Immature natural killer cell (primary cell): Measurements from ENCODE around the gene SMIM20. TPM values are rescaled to one million over a fixed set of nuclear protein-coding genes. Genes with fewer than 3 reads are reported as not detected.

Source experiments
- DNase-seq, 3 donors: peaks; one replicate each; pipeline ENCODE4 v3.0.0; 2022; ENCODE audit warnings: mixed read lengths in 1 of 3
- H3K27ac Mint-ChIP-seq, 6 donors: one replicate each; pipeline ENCODE4 v1.8.0; 2020; ENCODE audit warnings: mixed read lengths in 6 of 6, mild to moderate bottlenecking in 5 of 6, inconsistent platforms in 4 of 6, moderate library complexity in 3 of 6
- H3K27me3 Mint-ChIP-seq, 3 donors: one replicate each; pipeline ENCODE4 v1.8.0; 2020 to 2021; ENCODE audit warnings: low read depth in 3 of 3, mild to moderate bottlenecking in 3 of 3, mixed read lengths in 3 of 3, moderate library complexity in 3 of 3, inconsistent platforms in 1 of 3
- H3K36me3 Mint-ChIP-seq, 3 donors: one replicate each; pipeline ENCODE4 v1.8.0; 2020; ENCODE audit warnings: mixed read lengths in 3 of 3, inconsistent platforms in 2 of 3, mild to moderate bottlenecking in 2 of 3
- H3K4me1 Mint-ChIP-seq, 2 donors: one replicate each; pipeline ENCODE4 v1.8.0; 2020; ENCODE audit warnings: inconsistent platforms in 2 of 2, mild to moderate bottlenecking in 2 of 2, mixed read lengths in 2 of 2, moderate library complexity in 1 of 2
- H3K4me3 Mint-ChIP-seq, 5 donors: one replicate each; pipeline ENCODE4 v1.8.0; 2020; ENCODE audit warnings: mild to moderate bottlenecking in 5 of 5, mixed read lengths in 5 of 5, inconsistent platforms in 3 of 5, moderate library complexity in 3 of 5
- H3K9me3 Mint-ChIP-seq, 6 donors: one replicate each; pipeline ENCODE4 v1.8.0; 2020; ENCODE audit warnings: mild to moderate bottlenecking in 6 of 6, mixed read lengths in 6 of 6, inconsistent platforms in 4 of 6, moderate library complexity in 3 of 6
- polyA plus RNA-seq, 3 donors: library from polyadenylated mRNA; unstranded; fragments of 300-500 nt; fragmentation: Illumina TruSeq; gene quantifications; one replicate each; pipeline ENCODE4 v1.2.3, GENCODE V29; 2021

The SMIM20 gene
- polyA plus RNA-seq, 3 donors from 2014 or later, result 34.8 to 51.6 (median 36.9) TPM

DNA sequence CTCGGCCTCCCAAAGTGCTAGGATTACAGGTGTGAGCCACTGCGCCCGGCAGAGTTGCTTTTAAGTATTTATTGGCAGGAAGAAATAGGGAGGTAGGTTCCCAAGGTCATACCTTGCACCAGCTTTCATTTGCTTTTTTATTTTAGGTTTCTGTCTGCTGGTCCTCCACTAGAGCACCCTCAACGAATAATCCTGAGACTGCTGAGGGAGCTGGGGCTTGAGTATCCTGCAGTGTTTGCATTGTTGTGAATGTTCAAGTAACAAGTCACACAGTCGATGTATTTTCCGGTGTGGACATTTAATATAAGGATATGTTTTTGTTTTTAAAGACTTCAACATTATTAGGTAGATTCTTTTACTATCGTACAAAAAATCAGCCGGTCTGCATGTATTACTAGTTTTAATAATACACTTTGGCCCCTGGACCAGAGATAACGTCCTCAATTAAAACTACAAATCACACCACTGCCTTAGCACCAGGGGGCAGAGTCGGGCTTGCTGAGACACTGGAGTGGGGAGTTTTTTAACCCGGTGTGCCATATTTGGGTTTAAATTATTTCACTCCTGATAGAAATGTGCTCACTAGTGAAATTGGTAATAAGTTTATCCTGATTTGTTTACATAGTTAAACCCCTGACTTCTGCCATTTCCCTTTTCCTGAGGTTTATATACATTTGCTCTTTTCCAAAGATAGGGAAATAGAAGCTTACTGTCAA is 11.6 kb downstream of the SMIM20 start:
- Mint-ChIP-seq H3K36me3 (peaks cover 5 to 17% (median 11%) of the 10 kb centered on the region in 3 donors), H3K27ac (no peak overlapping the region), H3K4me3 (no peak overlapping the region), H3K4me1 (no peaks in the 10 kb centered on the region), H3K9me3 (no peaks in the 10 kb centered on the region), H3K27me3 (peaks cover 0 to 2% (median 0%) of the 10 kb centered on the region in 3 donors)
- peak in 1 of 3 donors; percentile 6 for DNase-seq

DNA sequence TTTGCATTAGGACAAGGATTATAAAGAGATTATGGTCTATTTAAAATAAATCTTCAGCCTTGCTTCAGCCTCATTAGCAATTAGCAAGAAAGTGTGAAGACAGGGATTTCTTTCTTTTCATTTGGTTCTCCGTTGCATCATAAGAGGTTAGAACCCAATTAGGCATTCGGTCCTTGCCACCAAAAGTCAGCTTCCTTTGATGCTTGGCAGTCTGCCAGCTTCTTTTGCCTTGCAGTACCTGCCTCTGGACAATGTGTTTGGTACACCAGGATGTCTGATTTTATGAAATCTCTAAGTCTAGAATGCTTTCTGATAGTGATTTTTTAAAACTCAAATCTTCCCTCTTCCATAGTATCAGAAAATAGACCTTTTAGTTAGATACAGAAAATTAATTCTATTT is 12.4 kb downstream of the SMIM20 start:
- no peak for DNase-seq
- Mint-ChIP-seq H3K36me3 (peaks cover 5 to 13% (median 7%) of the 10 kb centered on the region in 3 donors), H3K27me3 (peaks cover 0 to 2% (median 0%) of the 10 kb centered on the region in 3 donors), H3K4me3 (no peak overlapping the region), H3K27ac (no peak overlapping the region), H3K9me3 (no peaks in the 10 kb centered on the region), H3K4me1 (no peaks in the 10 kb centered on the region)

DNA sequence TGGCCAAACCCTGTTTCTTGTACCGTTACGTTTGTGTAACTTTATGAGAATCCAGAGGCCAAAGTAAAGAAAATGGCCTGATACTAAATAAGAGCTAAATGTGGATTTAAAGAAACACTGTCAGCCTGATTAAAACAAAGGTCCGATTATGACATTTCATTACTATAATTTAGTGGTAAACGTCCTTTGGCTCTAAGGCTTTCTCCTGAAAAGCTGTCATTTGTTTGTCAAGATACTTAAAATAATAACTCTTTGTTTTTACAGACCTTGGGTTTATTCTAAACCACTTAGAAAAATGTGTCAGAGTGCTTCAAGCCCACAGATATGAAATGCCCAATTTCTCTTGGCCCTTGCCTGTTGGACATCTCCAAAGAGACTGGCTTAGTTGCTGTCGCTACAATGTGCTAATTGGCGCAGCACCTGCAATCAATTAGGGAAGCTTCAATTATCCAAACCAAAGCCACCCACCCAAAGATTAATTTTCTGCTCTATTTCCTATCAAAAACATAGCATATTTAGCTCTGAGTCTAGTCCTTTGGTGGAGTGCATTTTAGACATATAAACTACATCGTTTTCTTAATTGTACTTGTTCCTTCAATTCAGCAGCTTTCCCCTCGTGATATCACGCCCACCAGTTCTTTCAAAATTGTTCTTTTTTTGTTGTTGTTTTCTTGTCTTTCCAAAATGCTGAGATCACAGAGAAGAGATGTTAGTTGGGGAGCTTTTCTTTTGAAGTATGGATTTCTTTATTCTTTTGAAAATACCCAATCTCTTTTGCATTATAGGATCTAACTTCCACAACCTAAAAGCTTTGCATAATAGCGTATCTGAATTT is 13.6 kb downstream of the SMIM20 start:
- Mint-ChIP-seq H3K36me3 (peaks cover 0 to 6% (median 3%) of the 10 kb centered on the region in 3 donors), H3K4me1 (no peaks in the 10 kb centered on the region), H3K27ac (no peak overlapping the region), H3K27me3 (peaks cover 0 to 2% (median 0%) of the 10 kb centered on the region in 3 donors), H3K4me3 (no peak overlapping the region), H3K9me3 (no peaks in the 10 kb centered on the region)
- no peak for DNase-seq

DNA sequence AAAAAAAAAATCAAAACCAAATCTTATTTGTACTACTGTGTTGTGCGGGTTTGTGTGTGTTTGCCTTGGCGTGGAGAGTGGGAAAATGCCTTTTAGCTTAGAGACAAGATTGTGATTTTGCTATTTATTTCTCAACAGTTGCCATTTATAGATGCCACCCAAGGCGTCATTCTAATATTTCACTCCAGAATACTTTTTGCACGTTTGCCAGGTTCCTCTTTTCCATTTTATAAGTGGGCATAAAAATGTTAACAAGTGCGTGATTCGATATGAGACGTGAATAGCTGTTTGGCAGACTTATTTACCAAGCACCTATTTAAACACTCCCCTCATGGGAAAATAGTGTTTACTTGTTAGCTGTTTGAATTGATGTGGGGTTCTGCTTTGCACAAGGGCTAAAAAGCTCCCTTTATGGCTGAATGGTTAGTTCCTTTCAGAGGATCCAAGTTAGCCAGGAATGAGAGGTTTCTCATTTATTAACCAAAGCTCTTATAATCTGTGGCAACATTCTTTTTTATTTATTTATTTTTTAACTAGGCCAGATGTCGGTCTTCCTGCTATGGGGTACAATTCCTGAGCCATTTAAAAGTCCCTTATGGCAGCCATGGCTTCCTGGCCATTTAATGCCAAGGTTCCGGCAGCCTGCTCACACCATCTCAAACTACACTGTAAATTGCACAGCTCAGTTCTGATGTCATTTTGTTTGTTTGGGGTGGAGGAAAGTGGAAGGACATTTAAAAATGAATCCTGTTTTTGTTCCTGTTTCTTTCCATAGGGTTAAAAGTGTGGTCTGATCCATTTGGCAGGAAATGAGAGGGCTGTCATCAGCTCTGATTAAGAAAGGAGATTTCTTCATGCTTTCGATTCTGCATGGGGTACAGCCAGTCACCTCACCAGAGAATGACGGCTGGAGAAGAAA is 14.6 kb downstream of the SMIM20 start:
- H3K9me3 Mint-ChIP-seq, result no peaks in the 10 kb centered on the region
- no peaks in the 10 kb centered on the region for H3K27me3 Mint-ChIP-seq
- no peak overlapping the region for H3K27ac Mint-ChIP-seq
- no peak overlapping the region for H3K4me3 Mint-ChIP-seq
- H3K36me3 Mint-ChIP-seq, result peaks cover 0 to 6% (median 0%) of the 10 kb centered on the region in 3 donors
- DNase-seq, result no peak
- no peaks in the 10 kb centered on the region for H3K4me1 Mint-ChIP-seq

DNA sequence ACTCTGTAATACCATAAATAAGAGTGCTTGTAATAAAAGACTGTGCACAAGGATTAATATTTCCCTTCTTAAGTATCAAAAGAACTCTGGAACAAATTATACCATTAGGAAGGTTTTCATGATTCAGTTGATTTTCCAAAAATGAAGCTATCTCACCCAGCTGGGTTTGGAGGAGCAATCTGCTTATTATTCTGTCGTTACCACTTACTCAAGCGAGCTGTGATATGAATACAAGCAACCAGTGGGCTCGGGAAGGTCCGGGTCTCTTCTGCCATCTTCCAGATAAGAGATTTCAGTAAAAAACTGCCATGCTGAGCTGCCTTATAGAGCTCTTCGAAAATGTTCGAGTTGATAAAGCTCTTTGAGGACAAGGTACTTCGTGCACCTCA is 15.3 kb downstream of the SMIM20 start:
- H3K27ac Mint-ChIP-seq, result no peak overlapping the region
- no peak overlapping the region for H3K4me3 Mint-ChIP-seq
- H3K27me3 Mint-ChIP-seq, result no peaks in the 10 kb centered on the region
- no peaks in the 10 kb centered on the region for H3K9me3 Mint-ChIP-seq
- DNase-seq, result no peak
- no peaks in the 10 kb centered on the region for H3K4me1 Mint-ChIP-seq
- H3K36me3 Mint-ChIP-seq, result peaks cover 0 to 6% (median 4%) of the 10 kb centered on the region in 3 donors

DNA sequence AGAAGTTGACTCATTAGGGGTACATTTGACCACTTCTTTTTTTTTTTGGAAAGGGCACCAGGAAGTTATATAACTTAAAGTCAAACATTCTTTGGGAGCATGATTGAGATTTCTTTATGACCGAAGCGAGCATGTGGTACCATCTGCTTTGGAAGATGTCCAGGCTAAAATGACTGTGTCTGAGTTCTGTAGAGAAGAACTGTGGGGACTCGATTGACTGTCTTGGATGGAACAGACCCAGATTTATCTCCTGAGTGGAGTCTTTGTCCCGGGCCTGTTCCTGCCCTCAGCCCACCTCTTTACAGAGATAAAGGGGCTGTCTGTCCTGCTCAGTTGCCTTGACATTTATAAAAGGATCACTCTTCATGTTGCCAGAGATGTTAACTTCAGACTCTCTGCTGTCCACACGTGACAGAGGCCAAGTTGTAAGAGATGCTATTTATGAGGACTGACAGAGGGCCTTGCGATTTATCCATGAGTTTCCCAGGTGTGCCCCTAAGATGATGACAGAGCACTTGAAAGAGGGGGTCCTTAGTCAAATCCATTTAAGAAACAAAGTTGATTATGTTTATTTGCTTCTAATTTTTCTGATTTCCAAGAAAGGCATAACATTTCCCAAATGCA is 16.8 kb downstream of the SMIM20 start:
- no peaks in the 10 kb centered on the region for H3K27me3 Mint-ChIP-seq
- no peak for DNase-seq
- no peaks in the 10 kb centered on the region for H3K9me3 Mint-ChIP-seq
- H3K4me3 Mint-ChIP-seq, result no peak overlapping the region
- H3K4me1 Mint-ChIP-seq, result no peaks in the 10 kb centered on the region
- H3K36me3 Mint-ChIP-seq, result peaks cover 0 to 6% (median 4%) of the 10 kb centered on the region in 3 donors
- no peak overlapping the region for H3K27ac Mint-ChIP-seq

DNA sequence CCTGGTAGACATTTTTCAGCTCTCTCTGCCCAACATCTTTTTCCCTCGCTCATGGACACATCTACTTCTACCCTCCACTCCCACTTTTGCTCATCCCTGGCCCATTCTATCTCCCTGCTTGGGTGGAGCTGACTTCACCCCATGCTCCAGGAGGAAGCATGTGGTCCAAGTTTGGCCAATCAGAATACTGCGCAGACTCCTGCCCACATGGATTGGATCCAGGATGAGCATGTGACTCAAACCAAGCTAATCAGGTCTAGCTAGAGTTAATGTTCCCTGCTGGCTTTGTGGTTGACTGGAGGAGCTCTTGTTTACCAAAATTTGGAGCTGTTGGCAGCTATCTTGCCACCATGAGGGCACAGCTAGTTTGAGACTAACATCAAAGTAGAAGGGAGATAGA is 22.7 kb downstream of the SMIM20 start:
- H3K27ac Mint-ChIP-seq, result no peak overlapping the region
- peaks cover 0 to under 1% (median 0%) of the 10 kb centered on the region in 6 donors for H3K9me3 Mint-ChIP-seq
- H3K27me3 Mint-ChIP-seq, result peaks cover 4 to 6% (median 6%) of the 10 kb centered on the region in 3 donors
- H3K4me3 Mint-ChIP-seq, result no peak overlapping the region
- H3K4me1 Mint-ChIP-seq, result no peaks in the 10 kb centered on the region
- no peak for DNase-seq
- peaks cover 0 to 4% (median 0%) of the 10 kb centered on the region in 3 donors for H3K36me3 Mint-ChIP-seq

DNA sequence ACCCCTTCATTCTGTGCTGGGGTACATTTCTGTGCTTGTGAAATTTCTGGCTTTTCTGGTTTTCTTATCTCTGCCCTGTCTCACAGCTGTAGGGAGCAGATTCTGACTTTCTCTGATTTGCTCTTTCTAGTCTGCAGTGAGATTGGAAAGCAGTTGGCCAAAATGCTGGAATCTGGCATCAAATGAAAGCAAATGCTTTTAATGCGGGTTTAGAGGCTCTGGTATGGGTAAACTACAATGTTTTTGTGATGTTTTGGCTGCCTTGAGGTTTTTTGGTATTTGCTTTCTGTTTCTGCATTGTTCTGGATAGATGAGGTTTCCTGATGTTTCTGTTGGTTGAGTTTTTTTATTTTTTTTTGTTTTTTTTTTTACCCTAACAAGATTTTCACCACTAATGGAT is 23.8 kb downstream of the SMIM20 start:
- DNase-seq, result no peak
- Mint-ChIP-seq H3K36me3 (peaks cover 0 to 4% (median 0%) of the 10 kb centered on the region in 3 donors), H3K4me1 (no peaks in the 10 kb centered on the region), H3K27me3 (peaks cover 4 to 13% (median 7%) of the 10 kb centered on the region in 3 donors), H3K27ac (no peak overlapping the region), H3K4me3 (no peak overlapping the region), H3K9me3 (peaks cover 0 to 3% (median 0%) of the 10 kb centered on the region in 6 donors)

DNA sequence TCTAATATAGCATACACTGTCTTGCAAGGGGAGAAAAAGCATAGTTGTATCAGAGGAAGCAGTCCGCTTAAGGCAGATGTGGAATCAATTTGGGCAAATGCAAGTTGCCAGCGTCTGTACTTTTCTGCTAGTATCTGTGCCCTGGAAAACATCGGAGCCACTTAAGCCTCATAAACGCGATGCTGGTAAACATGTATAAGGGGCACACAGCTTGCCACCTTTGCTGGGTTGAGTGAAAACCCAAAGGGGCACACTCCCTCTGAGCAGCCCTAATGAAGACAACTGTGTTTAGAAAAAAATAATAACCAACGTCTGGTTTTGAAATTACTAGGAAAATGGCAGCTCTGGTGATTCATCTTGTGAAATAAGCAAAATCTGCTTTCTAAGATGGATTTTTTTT is 24.3 kb downstream of the SMIM20 start:
- no peak for DNase-seq
- no peak overlapping the region for H3K4me3 Mint-ChIP-seq
- H3K27ac Mint-ChIP-seq, result no peak overlapping the region
- peaks cover 6 to 13% (median 7%) of the 10 kb centered on the region in 3 donors for H3K27me3 Mint-ChIP-seq
- no peaks in the 10 kb centered on the region for H3K4me1 Mint-ChIP-seq
- H3K9me3 Mint-ChIP-seq, result peaks cover 0 to 3% (median 0%) of the 10 kb centered on the region in 6 donors
- peaks cover 0 to 4% (median 0%) of the 10 kb centered on the region in 3 donors for H3K36me3 Mint-ChIP-seq

DNA sequence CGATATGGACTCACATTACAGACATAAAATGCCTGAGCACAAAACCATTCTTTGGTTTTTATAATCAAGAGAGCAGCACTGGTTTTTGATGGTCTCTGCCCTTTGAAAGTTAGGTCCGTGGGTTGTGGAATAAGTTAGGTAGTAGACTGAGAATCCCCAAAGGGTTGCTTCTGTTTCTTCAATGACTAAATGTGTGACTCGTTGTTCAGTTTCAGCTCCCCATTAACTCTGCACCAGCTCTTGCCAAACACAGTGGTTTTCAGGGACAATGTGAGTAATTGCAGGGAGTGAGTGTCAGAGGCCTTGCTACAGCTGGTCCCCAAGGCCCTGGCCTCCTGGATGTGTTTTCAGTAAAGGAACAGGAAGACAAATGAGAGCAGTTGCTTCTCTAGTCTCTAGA is 24.8 kb downstream of the SMIM20 start:
- Mint-ChIP-seq H3K27me3 (peaks cover 6 to 13% (median 7%) of the 10 kb centered on the region in 3 donors), H3K4me1 (no peaks in the 10 kb centered on the region), H3K36me3 (peaks cover 0 to 3% (median 0%) of the 10 kb centered on the region in 3 donors), H3K27ac (no peak overlapping the region), H3K4me3 (no peak overlapping the region), H3K9me3 (peaks cover 0 to 3% (median 0%) of the 10 kb centered on the region in 6 donors)
- no peak for DNase-seq

DNA sequence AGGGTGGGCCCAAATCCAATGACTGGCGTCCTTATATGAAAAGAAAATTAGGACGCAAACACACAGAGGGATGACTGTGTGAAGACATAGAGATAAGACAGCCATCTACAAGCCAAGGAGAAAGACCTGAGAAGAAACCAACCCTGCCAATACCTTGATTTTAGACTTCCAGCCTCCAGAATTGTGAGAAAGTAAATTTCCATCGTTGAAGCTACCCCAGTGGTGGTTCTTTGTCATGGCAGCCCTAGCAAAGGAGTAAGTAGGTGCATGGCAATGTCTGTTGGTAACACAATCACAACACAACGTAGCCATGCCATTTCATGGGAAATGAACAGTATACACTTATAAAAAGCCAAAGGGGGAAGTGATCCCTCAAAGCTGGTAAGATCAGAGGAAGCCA is 25.3 kb downstream of the SMIM20 start:
- Mint-ChIP-seq H3K4me1 (no peaks in the 10 kb centered on the region), H3K27me3 (peaks cover 6 to 13% (median 9%) of the 10 kb centered on the region in 3 donors), H3K9me3 (peaks cover 0 to 3% (median 0%) of the 10 kb centered on the region in 6 donors), H3K36me3 (no peaks in the 10 kb centered on the region), H3K27ac (no peak overlapping the region), H3K4me3 (no peak overlapping the region)
- no peak for DNase-seq

DNA sequence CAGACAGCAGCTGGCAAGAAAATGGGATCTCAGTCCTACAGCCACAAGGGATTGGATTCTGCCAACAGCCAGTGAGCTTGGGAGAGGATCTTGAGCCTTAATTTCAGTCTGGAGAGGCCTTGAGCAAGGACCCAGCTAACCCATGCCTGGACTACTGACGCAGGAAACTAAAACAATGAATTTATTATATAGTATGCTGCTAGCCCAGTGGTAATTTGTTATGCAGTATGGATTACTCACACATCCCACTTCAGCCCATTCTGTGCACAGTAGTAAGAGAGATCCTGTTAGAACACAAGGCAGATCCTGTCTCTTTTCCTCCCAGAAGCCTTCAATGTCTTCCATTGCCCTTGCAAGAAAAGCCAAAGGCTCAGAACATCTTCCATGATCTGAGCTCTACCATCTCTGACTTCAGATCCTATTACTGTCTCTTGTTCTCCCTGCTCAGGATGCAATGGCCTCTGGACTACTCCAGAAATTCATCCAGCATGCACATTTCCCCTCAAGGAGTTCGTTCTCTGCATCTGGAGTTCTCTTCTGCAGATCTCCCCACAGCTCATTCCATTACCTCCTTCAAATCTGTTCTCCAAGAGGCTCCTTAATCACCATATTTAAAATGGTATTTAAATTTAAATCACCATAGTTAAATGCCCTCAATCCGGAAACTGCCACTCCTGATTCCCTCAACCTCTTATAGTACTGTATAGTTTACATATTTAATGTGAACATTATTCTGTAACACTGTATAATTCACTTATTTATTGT is 27.6 kb downstream of the SMIM20 start:
- no peaks in the 10 kb centered on the region for H3K4me1 Mint-ChIP-seq
- H3K27ac Mint-ChIP-seq, result no peak overlapping the region
- no peaks in the 10 kb centered on the region for H3K36me3 Mint-ChIP-seq
- no peak overlapping the region for H3K4me3 Mint-ChIP-seq
- peaks cover 5 to 13% (median 9%) of the 10 kb centered on the region in 3 donors for H3K27me3 Mint-ChIP-seq
- DNase-seq, result no peak
- H3K9me3 Mint-ChIP-seq, result peaks cover 0 to 3% (median 0%) of the 10 kb centered on the region in 6 donors
